NCI-H748 treated with DMSO at 0.1 percent for 48 hours (cell line): ENCODE data around the gene ZNF664.

ENCODE experiments used
- DNase-seq: peaks from one replicate; lab custom pipeline; 2025; lab: John Stamatoyannopoulos, UW

Gene ZNF664

GRCh38 chr12:124034297-124034696, 61.3 kb downstream of the ZNF664 start:
- no peak for DNase-seq

- no peak for DNase-seq
Observed at GRCh38 chr12:124035163-124035562, 62.1 kb downstream of the ZNF664 start.

- DNase-seq: no peak
Observed at GRCh38 chr12:124036171-124036598, 63.2 kb downstream of the ZNF664 start.

GRCh38 chr12:124036657-124037109, 63.7 kb downstream of the ZNF664 start:
- DNase-seq: peak; percentile 21

GRCh38 chr12:124037331-124037730, 64.3 kb downstream of the ZNF664 start:
- DNase-seq: no peak

- DNase-seq: no peak
Observed at GRCh38 chr12:124039276-124039675, 66.3 kb downstream of the ZNF664 start.

GRCh38 chr12:124040291-124040690, 67.3 kb downstream of the ZNF664 start:
- no peak for DNase-seq

- DNase-seq: no peak
Observed at GRCh38 chr12:124040737-124041136, 67.7 kb downstream of the ZNF664 start.

- DNase-seq: no peak
Observed at GRCh38 chr12:124041907-124042306, 68.9 kb downstream of the ZNF664 start.

GRCh38 chr12:124044021-124044420, 71.0 kb downstream of the ZNF664 start:
- DNase-seq: no peak

GRCh38 chr12:124044809-124045321, 71.8 kb downstream of the ZNF664 start:
- no peak for DNase-seq

- DNase-seq: no peak
Observed at GRCh38 chr12:124045671-124046455, 72.8 kb downstream of the ZNF664 start.

- DNase-seq: no peak
Observed at GRCh38 chr12:124046456-124046740, 73.4 kb downstream of the ZNF664 start.

- DNase-seq: no peak
Observed at GRCh38 chr12:124047045-124047566, 74.1 kb downstream of the ZNF664 start.

GRCh38 chr12:124049451-124050094, 76.6 kb downstream of the ZNF664 start:
- no peak for DNase-seq

GRCh38 chr12:124053851-124054250, 80.8 kb downstream of the ZNF664 start:
- peak; percentile 50 for DNase-seq

- DNase-seq: no peak
Observed at GRCh38 chr12:124055066-124055465, 82.1 kb downstream of the ZNF664 start.

- no peak for DNase-seq
Observed at GRCh38 chr12:124057691-124058090, 84.7 kb downstream of the ZNF664 start.

GRCh38 chr12:124059752-124060151, 86.7 kb downstream of the ZNF664 start:
- DNase-seq: no peak
